Measurements from ENCODE around the gene LRRC8E. TPM values are rescaled to one million over a fixed set of nuclear protein-coding genes. Genes with fewer than 3 reads are reported as not detected.
A peak's percentile ranks its signal among the peaks of the same experiment; 100 is the strongest.

Gene LRRC8E
- total RNA-seq, 1 donor from 2014 or later = not detected

DNA sequence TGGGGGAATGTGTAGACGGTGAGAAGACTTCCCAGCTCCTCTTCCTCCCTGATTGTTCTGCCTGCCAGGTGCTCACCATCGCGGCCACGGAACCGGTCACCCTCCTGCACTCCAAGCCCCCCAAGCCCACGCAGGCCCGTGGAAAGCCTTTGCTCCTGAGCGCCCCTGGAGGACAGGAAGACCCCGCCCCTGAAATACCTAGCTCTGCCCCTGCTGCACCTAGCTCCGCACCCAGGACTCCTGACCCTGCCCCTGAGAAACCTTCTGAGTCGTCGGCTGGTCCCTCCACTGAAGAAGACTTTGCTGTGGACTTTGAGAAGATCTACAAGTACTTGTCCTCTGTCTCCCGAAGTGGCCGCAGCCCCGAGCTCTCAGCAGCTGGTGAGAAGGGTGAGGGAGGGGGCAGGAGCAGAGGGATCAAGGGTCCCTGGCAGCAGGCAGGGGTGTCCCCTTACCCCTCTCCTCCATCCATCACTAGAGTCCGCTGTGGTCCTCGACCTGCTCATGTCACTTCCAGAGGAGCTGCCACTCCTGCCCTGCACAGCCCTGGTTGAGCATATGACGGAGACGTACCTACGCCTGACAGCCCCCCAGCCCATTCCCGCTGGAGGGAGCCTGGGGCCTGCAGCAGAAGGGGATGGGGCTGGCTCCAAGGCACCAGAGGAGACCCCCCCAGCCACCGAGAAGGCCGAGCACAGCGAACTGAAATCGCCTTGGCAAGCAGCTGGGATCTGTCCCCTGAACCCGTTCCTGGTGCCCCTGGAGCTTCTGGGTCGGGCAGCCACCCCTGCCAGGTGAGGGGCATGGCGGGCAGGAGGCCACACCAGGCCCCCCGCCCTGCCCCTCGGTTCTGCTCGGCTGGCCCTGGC, 33.9 kb downstream of the LRRC8E start:
- TF ChIP-seq, protein P1, sequence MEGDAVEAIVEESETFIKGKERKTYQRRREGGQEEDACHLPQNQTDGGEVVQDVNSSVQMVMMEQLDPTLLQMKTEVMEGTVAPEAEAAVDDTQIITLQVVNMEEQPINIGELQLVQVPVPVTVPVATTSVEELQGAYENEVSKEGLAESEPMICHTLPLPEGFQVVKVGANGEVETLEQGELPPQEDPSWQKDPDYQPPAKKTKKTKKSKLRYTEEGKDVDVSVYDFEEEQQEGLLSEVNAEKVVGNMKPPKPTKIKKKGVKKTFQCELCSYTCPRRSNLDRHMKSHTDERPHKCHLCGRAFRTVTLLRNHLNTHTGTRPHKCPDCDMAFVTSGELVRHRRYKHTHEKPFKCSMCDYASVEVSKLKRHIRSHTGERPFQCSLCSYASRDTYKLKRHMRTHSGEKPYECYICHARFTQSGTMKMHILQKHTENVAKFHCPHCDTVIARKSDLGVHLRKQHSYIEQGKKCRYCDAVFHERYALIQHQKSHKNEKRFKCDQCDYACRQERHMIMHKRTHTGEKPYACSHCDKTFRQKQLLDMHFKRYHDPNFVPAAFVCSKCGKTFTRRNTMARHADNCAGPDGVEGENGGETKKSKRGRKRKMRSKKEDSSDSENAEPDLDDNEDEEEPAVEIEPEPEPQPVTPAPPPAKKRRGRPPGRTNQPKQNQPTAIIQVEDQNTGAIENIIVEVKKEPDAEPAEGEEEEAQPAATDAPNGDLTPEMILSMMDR (IDR thresholded peaks at IDR 0.05; ENCODE audit: partially characterized antibody, unreplicated experiment) = no peak
- peak; percentile 15 for DNase-seq
- Mint-ChIP-seq H3K4me1 (ENCODE audit: low read depth, unreplicated experiment) (peaks cover 3% of the 10 kb centered on the region), H3K4me3 (ENCODE audit: unreplicated experiment) (no peak overlapping the region), H3K27me3 (ENCODE audit: unreplicated experiment) (peaks cover 19% of the 10 kb centered on the region), H3K27ac (ENCODE audit: unreplicated experiment) (no peak overlapping the region), H3K36me3 (ENCODE audit: unreplicated experiment) (no peaks in the 10 kb centered on the region), H3K9me3 (ENCODE audit: unreplicated experiment) (peaks cover 14% of the 10 kb centered on the region)

DNA sequence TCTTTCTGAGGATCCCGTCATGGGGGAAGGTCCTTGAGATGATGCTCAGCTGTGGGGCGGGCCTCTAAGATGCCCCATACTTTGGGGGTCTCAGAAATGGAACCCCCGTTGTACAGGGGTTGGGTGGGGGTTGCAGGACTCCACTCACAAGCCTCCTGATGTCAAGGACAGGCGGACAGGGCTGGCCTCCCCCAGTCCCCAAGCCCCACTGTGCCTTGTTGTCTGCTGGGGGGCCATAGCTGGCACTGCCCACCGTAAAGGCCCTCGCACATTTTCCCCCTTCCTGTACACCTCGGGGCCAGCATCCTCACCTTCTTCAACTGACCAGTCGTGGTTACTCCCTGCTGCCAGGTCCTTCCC, 34.5 kb downstream of the LRRC8E start:
- Mint-ChIP-seq H3K27ac (ENCODE audit: unreplicated experiment) (peak overlapping the region; percentile 26), H3K4me1 (ENCODE audit: low read depth, unreplicated experiment) (peaks cover 3% of the 10 kb centered on the region), H3K36me3 (ENCODE audit: unreplicated experiment) (no peaks in the 10 kb centered on the region), H3K4me3 (ENCODE audit: unreplicated experiment) (no peak overlapping the region), H3K27me3 (ENCODE audit: unreplicated experiment) (peaks cover 19% of the 10 kb centered on the region), H3K9me3 (ENCODE audit: unreplicated experiment) (peaks cover 17% of the 10 kb centered on the region)
- TF ChIP-seq, protein P1 (IDR thresholded peaks at IDR 0.05; ENCODE audit: partially characterized antibody, unreplicated experiment) = no peak
- no peak for DNase-seq

DNA sequence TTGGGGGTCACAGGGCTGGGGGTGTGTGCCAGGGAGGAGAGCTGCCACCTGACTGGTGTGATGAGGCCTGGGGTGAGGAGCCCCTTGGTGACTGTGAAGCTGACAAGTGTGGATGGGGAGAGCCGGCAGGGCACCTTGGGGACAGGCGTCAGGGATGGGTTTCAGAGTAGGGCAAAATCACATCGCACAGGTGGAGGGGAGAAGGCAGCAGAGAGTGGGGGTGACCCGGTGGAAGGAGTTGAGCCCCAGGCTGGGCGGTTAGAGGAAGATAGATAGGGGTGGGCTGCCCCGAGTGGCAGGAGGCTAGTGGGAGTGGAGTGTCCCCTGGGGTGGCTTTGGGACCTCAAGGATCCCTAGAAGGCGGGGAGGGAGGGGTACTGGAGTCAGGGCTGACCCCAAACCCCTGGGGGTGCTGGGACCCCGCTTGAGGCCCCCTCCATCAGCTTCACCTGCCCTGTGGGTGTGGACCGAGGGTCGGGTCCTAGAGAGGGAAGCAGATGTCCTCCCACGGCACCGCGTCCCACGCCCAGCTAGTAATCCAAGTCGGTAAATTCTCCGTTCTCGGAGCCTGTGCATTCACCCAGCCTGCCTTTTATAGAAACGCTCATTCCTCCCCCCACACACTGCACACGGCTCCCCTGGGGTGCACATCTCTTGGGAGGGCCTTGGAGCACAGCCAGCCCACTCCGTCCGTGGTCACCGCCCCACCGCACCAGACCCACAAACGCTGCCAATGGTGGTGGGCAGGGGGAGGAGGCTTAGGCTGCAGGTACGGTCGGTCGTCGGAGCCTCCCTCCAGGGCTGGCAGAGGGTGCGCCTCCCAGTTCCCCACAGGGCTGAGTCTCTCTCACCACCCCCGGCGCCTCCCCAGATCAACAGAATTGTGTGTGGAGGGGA, 35.2 kb downstream of the LRRC8E start:
- H3K27ac Mint-ChIP-seq (ENCODE audit: unreplicated experiment) = peak overlapping the region; percentile 26
- H3K27me3 Mint-ChIP-seq (ENCODE audit: unreplicated experiment) = peaks cover 18% of the 10 kb centered on the region
- H3K36me3 Mint-ChIP-seq (ENCODE audit: unreplicated experiment) = no peaks in the 10 kb centered on the region
- H3K4me1 Mint-ChIP-seq (ENCODE audit: low read depth, unreplicated experiment) = peaks cover 6% of the 10 kb centered on the region
- no peak for DNase-seq
- TF ChIP-seq, protein P1 (IDR thresholded peaks at IDR 0.05; ENCODE audit: partially characterized antibody, unreplicated experiment) = no peak
- peaks cover 17% of the 10 kb centered on the region for H3K9me3 Mint-ChIP-seq (ENCODE audit: unreplicated experiment)
- peak overlapping the region; percentile 15 for H3K4me3 Mint-ChIP-seq (ENCODE audit: unreplicated experiment)

- H3K27ac Mint-ChIP-seq (ENCODE audit: unreplicated experiment) = no peak overlapping the region
- no peak for DNase-seq
- TF ChIP-seq, protein P1 (IDR thresholded peaks at IDR 0.05; ENCODE audit: partially characterized antibody, unreplicated experiment) = no peak
- H3K27me3 Mint-ChIP-seq (ENCODE audit: unreplicated experiment) = peaks cover 18% of the 10 kb centered on the region
- H3K4me1 Mint-ChIP-seq (ENCODE audit: low read depth, unreplicated experiment) = peaks cover 6% of the 10 kb centered on the region
- H3K36me3 Mint-ChIP-seq (ENCODE audit: unreplicated experiment) = no peaks in the 10 kb centered on the region
- H3K4me3 Mint-ChIP-seq (ENCODE audit: unreplicated experiment) = peak overlapping the region; percentile 76
- peaks cover 17% of the 10 kb centered on the region for H3K9me3 Mint-ChIP-seq (ENCODE audit: unreplicated experiment)
Measured at GRCh38 chr19:7924241-7924640, 35.9 kb downstream of the LRRC8E start.
